Mucosa of descending colon (tissue), 3 donors: Measurements from ENCODE around the gene TSPAN6. TPM values are rescaled to one million over a fixed set of nuclear protein-coding genes. Genes with fewer than 3 reads are reported as not detected.

Source experiments
- ATAC-seq: fragments of 200-7000 bp; cut with Tn5 transposase; one replicate; pipeline ENCODE4 v1.9.1; 2020; ENCODE audit warnings: mild to moderate bottlenecking, moderate library complexity
- DNase-seq, 3 donors: peaks; one replicate each; pipeline ENCODE4 v3.0.0-alpha.2; 2020
- H3K36me3 ChIP-seq: fragments of 200-600 bp; one replicate; pipeline ENCODE4 v1.8.0; 2021; ENCODE audit warnings: low read depth, mild to moderate bottlenecking
- H3K4me1 ChIP-seq: fragments of 200-600 bp; one replicate; pipeline ENCODE4 v1.8.0; 2021; ENCODE audit warnings: low read depth, mild to moderate bottlenecking
- H3K4me3 ChIP-seq: fragments of 200-600 bp; one replicate; pipeline ENCODE4 v1.8.0; 2021; ENCODE audit warnings: mild to moderate bottlenecking
- H3K9me3 ChIP-seq: fragments of 200-600 bp; one replicate; pipeline ENCODE4 v1.8.0; 2021; ENCODE audit warnings: mild to moderate bottlenecking
- intact Hi-C, 2 donors: fragments of 100-400 bp; cut with DNase I in 1 of 2; cut with micrococcal nuclease in 1 of 2; formaldehyde crosslinking; loops; one replicate each; pipeline versions ENCODE4 v1.11.0 to v1.11.1; 2022; cut with DNase I, micrococcal nuclease
- total RNA-seq, 3 donors: library from RNA; stranded (reverse); fragmentation: NEBNext Ultra II Directional in 2 of 3; extraction: Animal tissue kit (Norgen Biotek cat#: 25700) in 2 of 3; gene quantifications; one replicate each; pipeline versions ENCODE4 v1.2.1 to v1.2.4, GENCODE V29; 2021 to 2023
- TF ChIP-seq, protein P1 (sequence below): fragments of 200-600 bp; IDR thresholded peaks from one replicate; pipeline ENCODE4 v1.8.0; 2022; ENCODE audit warnings: antibody characterized with exemption, mild to moderate bottlenecking
- donor health status: DM: no; HTN: no; CAD: no; lungs with moderate emphysema.
- donor health status: DM: no; HTN: no; CAD: no.
- donor health status: DM: no; HTN: yes; CAD: no.

TSPAN6 gene
- total RNA-seq, 3 donors from 2014 or later = 63.0 to 132 (median 111) TPM

DNA sequence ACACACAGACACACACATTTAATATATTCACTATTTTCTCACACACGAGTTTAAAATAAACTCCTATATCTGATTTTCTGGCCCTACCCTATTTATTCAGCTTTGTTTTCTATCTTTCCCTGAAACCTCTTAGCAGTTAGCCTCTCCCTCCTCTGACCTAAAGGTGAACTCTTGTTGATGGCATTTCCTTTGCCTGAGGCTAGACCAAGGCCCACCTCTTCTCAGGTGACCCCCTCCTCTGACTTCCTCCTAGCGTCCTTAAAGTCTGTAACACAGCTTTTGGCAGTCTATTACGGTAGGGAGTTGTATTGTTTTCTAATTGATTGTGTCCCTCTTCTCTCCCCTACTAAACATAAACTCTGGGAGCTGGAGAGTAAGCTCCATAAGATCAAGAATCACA, 5.7 kb upstream of the TSPAN6 start:
- no peak for DNase-seq
- TF ChIP-seq, protein P1, sequence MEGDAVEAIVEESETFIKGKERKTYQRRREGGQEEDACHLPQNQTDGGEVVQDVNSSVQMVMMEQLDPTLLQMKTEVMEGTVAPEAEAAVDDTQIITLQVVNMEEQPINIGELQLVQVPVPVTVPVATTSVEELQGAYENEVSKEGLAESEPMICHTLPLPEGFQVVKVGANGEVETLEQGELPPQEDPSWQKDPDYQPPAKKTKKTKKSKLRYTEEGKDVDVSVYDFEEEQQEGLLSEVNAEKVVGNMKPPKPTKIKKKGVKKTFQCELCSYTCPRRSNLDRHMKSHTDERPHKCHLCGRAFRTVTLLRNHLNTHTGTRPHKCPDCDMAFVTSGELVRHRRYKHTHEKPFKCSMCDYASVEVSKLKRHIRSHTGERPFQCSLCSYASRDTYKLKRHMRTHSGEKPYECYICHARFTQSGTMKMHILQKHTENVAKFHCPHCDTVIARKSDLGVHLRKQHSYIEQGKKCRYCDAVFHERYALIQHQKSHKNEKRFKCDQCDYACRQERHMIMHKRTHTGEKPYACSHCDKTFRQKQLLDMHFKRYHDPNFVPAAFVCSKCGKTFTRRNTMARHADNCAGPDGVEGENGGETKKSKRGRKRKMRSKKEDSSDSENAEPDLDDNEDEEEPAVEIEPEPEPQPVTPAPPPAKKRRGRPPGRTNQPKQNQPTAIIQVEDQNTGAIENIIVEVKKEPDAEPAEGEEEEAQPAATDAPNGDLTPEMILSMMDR = no peak

DNA sequence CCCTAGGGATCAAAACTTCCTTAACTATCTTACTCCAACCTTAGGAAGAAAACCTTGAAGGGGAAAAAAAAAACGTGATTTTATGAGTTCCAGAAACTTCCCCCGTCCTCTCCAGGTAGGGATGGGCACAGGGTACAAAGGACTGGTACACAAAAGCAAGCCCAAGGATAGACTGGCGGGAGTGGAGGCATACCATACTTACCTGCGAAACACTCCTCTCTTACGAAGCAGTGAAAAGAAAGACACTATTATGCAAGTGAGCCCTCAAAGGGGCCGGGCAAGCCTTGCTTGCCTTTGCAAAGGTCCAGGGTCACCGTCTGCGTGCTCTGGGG, 651 bp downstream of the TSPAN6 start:
- intact Hi-C loops = no loop called here
- no peaks in the 10 kb centered on the region for H3K4me1 ChIP-seq
- H3K36me3 ChIP-seq = no peaks in the 10 kb centered on the region
- DNase-seq (peak in 1 of 3 donors; percentile 23), ATAC-seq (peak; percentile 75)
- TF ChIP-seq, protein P1 = no peak
- peak overlapping the region; percentile 38 for H3K4me3 ChIP-seq
- H3K9me3 ChIP-seq = no peaks in the 10 kb centered on the region

More for the DNA sequence above, 5.7 kb upstream of the TSPAN6 start:
- Histone ChIP-seq H3K4me3 (no peak overlapping the region), H3K36me3 (no peaks in the 10 kb centered on the region), H3K9me3 (no peaks in the 10 kb centered on the region), H3K4me1 (peaks cover 3% of the 10 kb centered on the region)
- no peak for ATAC-seq
- intact Hi-C loops = no loop called here

DNA sequence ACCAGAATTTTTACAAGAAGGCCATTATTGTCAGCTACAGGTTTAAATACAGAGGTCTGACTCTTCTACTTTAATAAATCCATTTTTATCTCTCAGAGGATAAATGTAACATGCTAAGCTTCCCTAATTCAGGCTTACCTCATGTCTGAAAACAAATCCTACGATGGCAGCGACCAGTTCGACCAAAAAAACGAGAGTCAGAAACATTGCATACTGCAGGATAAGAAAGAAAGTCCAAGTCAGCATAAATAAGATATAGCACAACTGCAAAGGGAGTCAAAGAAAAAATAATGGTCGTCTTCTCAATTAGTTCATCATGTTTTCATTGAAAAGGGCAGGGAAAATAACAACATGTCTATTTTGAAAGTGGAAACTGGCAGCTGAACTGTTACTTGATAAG, 1.6 kb downstream of the TSPAN6 start:
- intact Hi-C loops = no loop called here
- Histone ChIP-seq H3K4me1 (no peaks in the 10 kb centered on the region), H3K4me3 (no peak overlapping the region), H3K36me3 (no peaks in the 10 kb centered on the region), H3K9me3 (no peaks in the 10 kb centered on the region)
- TF ChIP-seq, protein P1 = no peak
- no peak for DNase-seq
- ATAC-seq = no peak

DNA sequence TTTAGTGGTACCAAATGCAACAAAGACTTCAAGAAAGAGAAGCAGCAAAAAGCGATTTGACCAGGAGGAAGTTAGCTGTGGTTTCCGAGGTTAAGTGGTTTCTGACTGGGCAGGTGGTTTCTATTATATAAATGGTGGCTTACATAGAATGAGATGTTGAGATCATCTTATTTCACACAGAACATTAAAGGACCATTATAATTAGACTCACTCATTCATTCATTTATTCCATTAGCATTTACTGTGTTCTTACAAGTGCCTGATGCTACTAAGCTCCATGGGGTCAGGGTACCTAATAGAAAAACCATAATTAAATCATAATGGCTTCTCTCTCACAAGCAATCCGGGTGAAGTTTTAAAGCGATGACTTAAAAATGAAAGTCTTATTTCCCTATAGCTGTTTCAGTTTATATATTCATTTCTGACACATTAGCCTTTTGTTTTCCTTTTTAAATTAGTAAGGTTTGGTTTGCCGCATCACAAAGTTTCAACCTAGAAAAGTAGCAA, 10.6 kb downstream of the TSPAN6 start:
- intact Hi-C loops = no loop called here
- Histone ChIP-seq H3K9me3 (no peaks in the 10 kb centered on the region), H3K4me1 (no peaks in the 10 kb centered on the region), H3K4me3 (no peak overlapping the region), H3K36me3 (no peaks in the 10 kb centered on the region)
- no peak for DNase-seq
- ATAC-seq = no peak
- TF ChIP-seq, protein P1 = no peak

DNA sequence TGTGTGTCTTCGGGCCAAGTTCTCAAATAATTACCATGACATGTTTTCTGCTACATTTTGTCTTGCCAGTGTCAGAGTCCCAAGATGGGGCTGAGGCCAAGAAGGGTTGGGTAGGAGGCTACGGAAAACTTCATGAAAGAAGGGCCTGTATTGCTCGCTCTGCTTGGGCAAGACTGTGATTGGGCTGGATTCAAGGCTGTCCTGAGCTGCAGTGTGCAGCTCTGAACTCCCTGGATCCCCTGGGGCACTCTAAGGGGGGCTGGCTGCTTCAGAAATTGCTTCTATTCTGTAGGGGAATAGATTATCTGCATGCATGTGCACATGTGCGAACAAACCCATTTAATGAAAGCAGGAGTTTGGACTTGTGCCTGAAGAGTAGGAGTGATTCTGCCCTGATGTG, 13.6 kb downstream of the TSPAN6 start:
- no peaks in the 10 kb centered on the region for H3K4me1 ChIP-seq
- intact Hi-C loops = no loop called here
- TF ChIP-seq, protein P1 = no peak

DNA sequence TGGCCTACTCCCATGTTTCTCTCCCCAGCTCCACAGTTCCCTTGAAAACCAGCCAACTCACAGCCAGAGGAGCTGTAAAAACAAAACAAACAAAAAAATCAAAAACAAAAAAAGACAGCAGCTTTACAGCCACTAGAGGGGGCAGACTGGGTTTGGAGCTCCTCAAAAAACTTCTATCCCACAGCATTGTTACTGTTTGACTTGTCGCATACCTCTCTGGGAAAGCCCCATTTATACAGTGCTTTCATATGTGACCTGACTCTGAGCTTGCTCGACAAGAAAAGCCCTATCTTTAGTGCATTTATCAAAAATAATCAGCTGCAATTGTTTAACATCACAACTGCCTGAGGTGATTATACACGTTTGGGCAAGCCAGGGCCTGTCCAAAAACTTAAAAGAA, 21.6 kb downstream of the TSPAN6 start:
- H3K36me3 ChIP-seq = no peaks in the 10 kb centered on the region
- intact Hi-C loops = no loop called here
- H3K9me3 ChIP-seq = no peaks in the 10 kb centered on the region
- H3K4me3 ChIP-seq = no peak overlapping the region
- peak; percentile 82 for ATAC-seq
- H3K4me1 ChIP-seq = no peaks in the 10 kb centered on the region
- TF ChIP-seq, protein P1 = no peak
- DNase-seq = peak in 1 of 3 donors; percentile 38

More for the DNA sequence above, 13.6 kb downstream of the TSPAN6 start:
- no peaks in the 10 kb centered on the region for H3K36me3 ChIP-seq
- no peaks in the 10 kb centered on the region for H3K9me3 ChIP-seq
- no peak overlapping the region for H3K4me3 ChIP-seq
- no peak for DNase-seq
- no peak for ATAC-seq
